Calu3 (cell line): ENCODE results near the gene AMPD3. TPM values are rescaled to one million over a fixed set of nuclear protein-coding genes. Genes with fewer than 3 reads are reported as not detected.
"Not testable (repeated sequence)": the region's sequence is repeated elsewhere in the genome, so short reads cannot be mapped to it uniquely, and the experiment has no call there.

ENCODE experiments used
- BruUV-seq: library from RNA; stranded (reverse); fragments of 400-500 nt; replicated peaks from 2 replicates; lab custom pipeline; 2021; lab: Mats Ljungman, UMichigan
- CTCF ChIA-PET: fragments of 300-600 bp; sonication (Branson Sonifier 250); formaldehyde crosslinking; loops from one replicate; lab custom pipeline; 2022; ENCODE audit warnings: antibody characterized with exemption; lab: Charles Lee
- DNase-seq: peaks from one replicate; pipeline ENCODE4 v3.0.0; 2022
- H3K27ac Mint-ChIP-seq: one replicate; pipeline ENCODE4 v1.8.0; 2022; ENCODE audit warnings: mixed read lengths; ENCODE audit not compliant: unreplicated experiment
- H3K27me3 Mint-ChIP-seq: one replicate; pipeline ENCODE4 v1.8.0; 2022; ENCODE audit warnings: mixed read lengths; ENCODE audit not compliant: unreplicated experiment
- H3K36me3 Mint-ChIP-seq: one replicate; pipeline ENCODE4 v1.8.0; 2022; ENCODE audit warnings: mild to moderate bottlenecking, moderate library complexity, mixed read lengths; ENCODE audit not compliant: insufficient read depth, unreplicated experiment
- H3K4me1 Mint-ChIP-seq: one replicate; pipeline ENCODE4 v1.8.0; 2022; ENCODE audit warnings: mild to moderate bottlenecking, low read depth, mixed read lengths; ENCODE audit not compliant: unreplicated experiment
- H3K4me3 Mint-ChIP-seq: one replicate; pipeline ENCODE4 v1.8.0; 2022; ENCODE audit warnings: mild to moderate bottlenecking, low read depth, moderate library complexity, mixed read lengths; ENCODE audit not compliant: unreplicated experiment
- H3K9me3 Mint-ChIP-seq: one replicate; pipeline ENCODE4 v1.8.0; 2022; ENCODE audit warnings: low read depth, mixed read lengths; ENCODE audit not compliant: unreplicated experiment
- intact Hi-C: fragments of 100-400 bp; cut with micrococcal nuclease; formaldehyde crosslinking; loops from one replicate; pipeline ENCODE4 v1.10.0; 2022; ENCODE audit not compliant: unreplicated experiment
- total RNA-seq: library from RNA; stranded (reverse); gene quantifications from 2 replicates; pipeline ENCODE4 v1.2.3, GENCODE V29; 2022
- TF ChIP-seq, protein P1 (sequence below): fragments of 200-600 bp; IDR thresholded peaks from one replicate; pipeline ENCODE4 v1.8.0; 2022; ENCODE audit warnings: antibody characterized with exemption; ENCODE audit not compliant: unreplicated experiment

The AMPD3 gene
- total RNA-seq, 1 experiment from 2014 or later, result 2.1 TPM

GRCh38 chr11:10436224-10436623 is 18.8 kb upstream of the AMPD3 start:
- TF ChIP-seq, protein P1, sequence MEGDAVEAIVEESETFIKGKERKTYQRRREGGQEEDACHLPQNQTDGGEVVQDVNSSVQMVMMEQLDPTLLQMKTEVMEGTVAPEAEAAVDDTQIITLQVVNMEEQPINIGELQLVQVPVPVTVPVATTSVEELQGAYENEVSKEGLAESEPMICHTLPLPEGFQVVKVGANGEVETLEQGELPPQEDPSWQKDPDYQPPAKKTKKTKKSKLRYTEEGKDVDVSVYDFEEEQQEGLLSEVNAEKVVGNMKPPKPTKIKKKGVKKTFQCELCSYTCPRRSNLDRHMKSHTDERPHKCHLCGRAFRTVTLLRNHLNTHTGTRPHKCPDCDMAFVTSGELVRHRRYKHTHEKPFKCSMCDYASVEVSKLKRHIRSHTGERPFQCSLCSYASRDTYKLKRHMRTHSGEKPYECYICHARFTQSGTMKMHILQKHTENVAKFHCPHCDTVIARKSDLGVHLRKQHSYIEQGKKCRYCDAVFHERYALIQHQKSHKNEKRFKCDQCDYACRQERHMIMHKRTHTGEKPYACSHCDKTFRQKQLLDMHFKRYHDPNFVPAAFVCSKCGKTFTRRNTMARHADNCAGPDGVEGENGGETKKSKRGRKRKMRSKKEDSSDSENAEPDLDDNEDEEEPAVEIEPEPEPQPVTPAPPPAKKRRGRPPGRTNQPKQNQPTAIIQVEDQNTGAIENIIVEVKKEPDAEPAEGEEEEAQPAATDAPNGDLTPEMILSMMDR, result no peak
- Mint-ChIP-seq H3K27me3 (no peaks in the 10 kb centered on the region), H3K4me1 (peaks cover 10% of the 10 kb centered on the region), H3K36me3 (no peaks in the 10 kb centered on the region), H3K9me3 (no peaks in the 10 kb centered on the region), H3K27ac (no peak overlapping the region), H3K4me3 (no peak overlapping the region)
- no TSS peak for BruUV-seq
- intact Hi-C loops, result no loop called here
- no peak for DNase-seq
- CTCF ChIA-PET, result no interaction called here

DNA sequence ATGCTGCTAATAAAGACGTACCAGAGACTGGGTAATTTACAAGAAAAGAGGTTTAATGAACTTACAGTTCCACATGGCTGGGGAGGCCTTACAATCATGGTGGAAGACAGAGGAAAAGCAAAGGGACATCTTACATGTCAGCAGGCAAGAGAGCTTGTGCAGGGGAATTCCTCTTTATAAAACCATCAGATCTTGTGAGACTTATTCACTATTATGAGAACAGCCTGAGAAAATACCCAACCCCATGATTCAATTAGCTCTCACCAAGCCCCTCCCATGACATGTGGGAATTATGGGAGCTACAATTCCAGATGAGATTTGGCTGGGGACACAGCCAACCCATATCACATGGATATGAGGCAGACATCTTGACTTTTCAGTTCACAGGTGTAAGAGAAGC is 18.4 kb upstream of the AMPD3 start:
- intact Hi-C loops, H3K27ac Mint-ChIP-seq, DNase-seq, H3K4me3 Mint-ChIP-seq, CTCF ChIA-PET, BruUV-seq, H3K36me3 Mint-ChIP-seq, H3K9me3 Mint-ChIP-seq, H3K27me3 Mint-ChIP-seq: not testable (repeated sequence)
- peaks cover 10% of the 10 kb centered on the region for H3K4me1 Mint-ChIP-seq

DNA sequence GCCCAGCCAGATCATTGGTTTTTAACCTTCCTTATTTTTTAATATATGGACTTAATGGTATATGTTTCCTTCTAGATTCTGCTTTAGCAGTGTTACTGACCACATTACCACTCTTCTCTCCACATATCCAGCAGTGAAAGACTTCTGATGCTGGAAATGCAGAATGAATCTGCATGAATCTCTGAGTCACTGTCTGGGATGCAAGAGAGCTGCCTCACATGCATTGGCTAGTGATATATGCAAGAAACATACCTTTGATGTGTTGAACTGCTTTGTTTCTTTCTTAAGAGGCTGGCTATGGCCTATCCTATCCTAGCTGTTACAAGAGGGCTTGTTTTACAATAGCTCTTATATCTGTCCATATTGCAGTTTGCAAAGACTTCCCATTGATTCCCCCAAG is 16.6 kb upstream of the AMPD3 start:
- no peak overlapping the region for H3K4me3 Mint-ChIP-seq
- TF ChIP-seq, protein P1, result no peak
- H3K27me3 Mint-ChIP-seq, result no peaks in the 10 kb centered on the region
- no peaks in the 10 kb centered on the region for H3K4me1 Mint-ChIP-seq
- no peak for DNase-seq
- intact Hi-C loops, result no loop called here
- H3K9me3 Mint-ChIP-seq, result no peaks in the 10 kb centered on the region
- H3K27ac Mint-ChIP-seq, result no peak overlapping the region
- H3K36me3 Mint-ChIP-seq, result no peaks in the 10 kb centered on the region
- no TSS peak for BruUV-seq
- CTCF ChIA-PET, result no interaction called here

GRCh38 chr11:10439351-10439750 is 15.7 kb upstream of the AMPD3 start:
- H3K9me3 Mint-ChIP-seq, result no peaks in the 10 kb centered on the region
- intact Hi-C loops, result no loop called here
- DNase-seq, result no peak
- no TSS peak for BruUV-seq
- no peak overlapping the region for H3K4me3 Mint-ChIP-seq
- TF ChIP-seq, protein P1, result no peak
- CTCF ChIA-PET, result no interaction called here
- H3K27me3 Mint-ChIP-seq, result no peaks in the 10 kb centered on the region
- no peak overlapping the region for H3K27ac Mint-ChIP-seq
- H3K4me1 Mint-ChIP-seq, result no peaks in the 10 kb centered on the region
- H3K36me3 Mint-ChIP-seq, result no peaks in the 10 kb centered on the region

DNA sequence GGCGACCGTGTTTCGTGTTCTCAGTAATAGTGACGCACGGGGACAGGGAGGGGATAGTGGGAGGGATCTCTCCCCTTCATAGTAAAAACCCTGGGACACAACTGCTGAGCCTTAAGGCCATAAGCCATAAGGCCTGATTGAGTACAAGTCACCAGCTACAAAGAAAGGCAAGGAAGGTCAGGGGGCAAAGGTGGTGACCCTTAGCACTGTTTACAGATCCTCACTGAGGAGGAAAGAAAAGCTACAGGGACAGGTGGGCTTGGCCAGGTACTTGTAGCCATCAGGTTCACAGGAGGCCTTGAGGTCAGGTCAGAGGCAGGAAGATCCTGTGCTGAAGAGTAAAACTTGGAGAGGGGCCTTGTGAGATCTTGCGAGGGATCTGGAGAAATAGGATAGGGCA is 15.1 kb upstream of the AMPD3 start:
- Mint-ChIP-seq H3K4me1 (no peaks in the 10 kb centered on the region), H3K9me3 (no peaks in the 10 kb centered on the region), H3K4me3 (no peak overlapping the region), H3K36me3 (no peaks in the 10 kb centered on the region), H3K27me3 (no peaks in the 10 kb centered on the region), H3K27ac (no peak overlapping the region)
- BruUV-seq, result no TSS peak
- DNase-seq, result no peak
- TF ChIP-seq, protein P1, result no peak
- CTCF ChIA-PET, result no interaction called here
- intact Hi-C loops, result no loop called here
